HG03097 (cell line): Measurements from ENCODE around the gene SIDT1.

ENCODE experiments used
- ATAC-seq: cut with Tn5 transposase; IDR thresholded peaks from one replicate; pipeline ENCODE4 v1.9.1; 2021; ENCODE audit not compliant: unreplicated experiment, low FRiP score

The SIDT1 gene

DNA sequence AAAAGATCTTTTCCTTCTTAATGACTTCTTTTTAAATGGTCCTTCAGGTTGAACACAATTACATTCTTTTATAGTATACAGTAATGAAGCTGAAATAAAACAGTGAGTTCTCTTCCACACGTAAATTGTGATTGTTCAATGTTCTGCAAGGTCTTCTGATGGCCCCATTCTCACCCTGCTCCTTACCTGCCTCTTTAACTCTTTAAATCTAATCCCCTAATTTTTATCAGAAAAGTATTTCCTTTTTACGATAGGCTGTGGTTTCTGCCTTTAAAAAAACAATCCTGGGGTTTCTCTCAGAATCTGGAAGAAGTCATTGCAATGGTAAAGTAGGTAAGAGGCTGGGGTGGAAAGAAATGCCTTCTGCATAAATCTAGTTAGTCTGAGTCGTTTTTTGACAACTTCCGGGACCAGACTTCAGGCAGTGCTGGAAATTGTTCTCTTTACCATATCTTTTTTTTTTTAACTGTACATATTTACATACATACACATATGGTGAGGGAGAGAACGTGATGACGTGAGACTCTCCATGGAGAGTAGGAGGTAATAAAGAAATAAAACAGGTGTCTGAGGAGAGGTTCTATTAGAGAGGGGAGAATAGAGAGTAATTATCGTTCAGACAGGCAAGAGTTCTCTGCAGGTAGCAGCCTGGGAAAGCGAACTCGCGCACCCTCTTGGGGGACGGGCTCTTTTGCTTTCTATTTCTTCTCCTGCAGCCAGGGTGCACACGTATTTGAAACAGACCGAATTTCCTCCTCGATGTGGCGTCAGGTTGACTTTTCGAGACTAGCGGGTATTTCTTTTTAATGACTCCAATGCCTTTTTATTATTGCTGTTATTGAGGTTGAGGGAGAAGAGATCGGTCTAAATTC lies at the start of gene SIDT1:
TSS of gene SIDT1 (plus strand) at position 730 of the 872 bp plus-strand sequence. CDS start 467 bp downstream, outside the sequence.
- peak; percentile 62 for ATAC-seq

DNA sequence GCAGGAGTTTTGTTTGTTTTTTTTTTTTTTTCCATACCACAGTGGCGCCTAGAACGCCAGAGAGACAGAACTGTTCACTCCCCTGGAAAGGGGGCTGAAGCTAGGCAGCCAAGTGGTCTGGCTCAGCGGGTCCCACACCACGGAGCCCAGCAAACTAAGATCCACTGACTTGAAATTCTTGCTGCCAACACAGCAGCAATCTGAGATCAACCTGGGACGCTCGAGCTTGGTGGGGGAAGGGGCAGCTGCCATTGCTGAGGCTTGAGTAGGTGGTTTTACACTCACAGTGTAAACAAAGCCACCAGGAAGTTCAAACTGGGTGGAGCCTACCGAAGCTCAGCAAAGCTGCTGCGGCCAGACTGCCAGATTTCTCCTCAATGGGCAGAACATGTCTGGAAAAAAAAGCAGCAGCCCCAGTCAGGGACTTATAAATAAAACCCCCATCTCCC lies 47.2 kb upstream of the SIDT1 start:
- ATAC-seq = no peak

DNA sequence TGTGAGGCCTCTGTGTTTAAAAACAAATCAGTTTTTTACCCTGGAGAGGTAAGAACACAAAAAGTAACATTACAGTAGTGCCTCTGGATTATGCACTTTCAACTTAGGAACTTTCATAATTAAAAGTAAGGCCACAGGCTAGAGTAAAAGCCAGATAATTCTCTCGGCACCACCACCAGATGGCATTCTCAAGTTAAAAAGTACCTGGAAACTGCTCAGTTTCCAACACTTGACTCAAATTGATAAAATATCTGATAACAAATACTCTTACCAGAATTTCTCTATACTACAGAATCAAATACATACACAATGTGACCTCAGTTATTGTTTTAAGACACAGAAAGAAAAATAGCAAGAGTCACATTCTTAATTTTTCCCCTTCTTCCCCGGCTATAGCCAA lies 37.3 kb upstream of the SIDT1 start:
- ATAC-seq = no peak

DNA sequence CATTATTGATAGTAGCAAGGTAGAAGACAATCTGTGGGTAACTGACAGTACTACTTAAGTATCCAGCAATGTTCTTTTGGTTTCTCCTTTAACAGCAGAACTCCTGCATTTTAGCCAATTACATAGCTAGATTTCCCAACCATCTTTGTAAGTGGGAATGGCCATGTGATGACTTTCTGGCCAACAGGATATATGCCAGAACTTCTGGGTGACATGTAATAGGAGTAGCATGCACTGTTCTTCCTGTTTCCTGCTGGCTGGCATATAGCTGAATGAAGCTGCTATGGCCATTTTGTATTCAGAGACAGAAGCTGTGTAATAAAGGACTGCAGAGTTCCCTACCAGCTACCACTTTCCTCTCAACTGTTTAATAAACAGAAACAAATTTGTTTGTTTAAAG lies 35.4 kb upstream of the SIDT1 start:
- ATAC-seq = no peak

DNA sequence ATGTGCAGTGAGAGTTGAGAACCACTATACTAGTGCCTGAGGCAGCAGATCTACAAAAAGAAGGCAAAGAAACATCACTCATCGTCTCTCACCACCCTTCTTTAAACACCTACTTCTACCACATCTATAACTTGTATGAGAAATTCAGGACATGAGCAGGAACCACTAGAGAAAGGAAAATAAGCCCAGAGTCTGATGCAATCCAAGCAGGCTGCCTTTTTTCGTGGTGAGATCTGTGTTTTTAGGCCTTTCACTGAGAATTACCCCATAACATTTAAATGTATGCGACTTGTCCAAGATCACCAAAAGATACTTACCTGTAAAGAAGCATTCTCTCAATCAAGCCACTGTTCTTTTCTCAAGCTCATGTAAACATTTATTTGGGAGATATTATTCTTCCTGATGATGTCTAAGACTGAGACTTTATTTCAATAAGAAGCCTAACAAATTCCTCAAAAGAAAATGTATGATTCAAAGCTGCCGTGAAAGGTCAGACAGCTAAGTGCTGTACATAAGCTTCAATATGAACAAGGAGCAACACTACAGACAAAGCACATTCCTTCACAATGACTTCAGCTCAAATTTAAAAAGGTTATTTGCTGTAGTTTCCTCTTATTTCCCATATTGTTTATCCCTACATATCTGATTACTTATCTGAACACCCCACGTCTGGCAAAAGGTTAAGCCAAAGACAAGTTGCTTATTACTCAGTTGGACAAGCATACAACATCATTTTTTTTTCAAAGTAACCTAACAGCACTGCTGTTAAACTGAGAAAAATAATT lies 33.9 kb upstream of the SIDT1 start:
- no peak for ATAC-seq

DNA sequence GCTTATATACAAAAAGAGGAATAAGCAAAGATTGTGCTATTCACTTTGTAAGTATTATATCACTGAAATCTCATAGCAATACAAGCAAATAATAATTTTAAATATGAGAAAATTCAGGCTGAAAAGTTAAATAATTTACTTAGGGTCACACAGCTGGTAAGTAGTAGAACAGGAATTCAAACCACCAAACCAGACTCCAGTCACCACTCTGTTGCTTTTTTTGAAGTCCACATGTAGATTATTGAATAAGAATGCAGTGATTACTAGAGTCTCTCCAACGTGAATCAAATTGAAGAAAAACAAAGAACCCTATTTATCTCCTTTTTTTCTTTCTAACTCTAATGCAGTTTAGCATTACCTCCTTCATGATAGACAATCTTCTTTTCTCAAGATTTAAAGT lies 33.3 kb upstream of the SIDT1 start:
- ATAC-seq = no peak

DNA sequence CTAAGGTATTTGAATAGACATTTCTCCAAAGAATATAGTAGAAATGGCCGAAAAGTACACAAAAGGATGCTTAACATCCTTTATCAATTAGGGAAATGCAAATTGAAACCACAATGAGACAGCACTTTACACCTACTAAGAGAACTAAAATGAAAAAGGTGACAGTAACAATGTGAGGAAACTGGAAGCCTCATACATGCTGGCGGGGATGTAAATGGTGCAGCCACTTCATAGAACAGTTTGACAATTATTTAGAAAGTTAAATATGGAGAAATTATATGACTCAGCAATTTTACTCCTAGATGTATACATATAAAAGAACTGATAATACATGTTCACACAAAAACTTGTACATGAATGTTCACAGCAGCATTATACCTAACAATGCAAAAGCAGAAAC lies 30.8 kb upstream of the SIDT1 start:
- no peak for ATAC-seq

DNA sequence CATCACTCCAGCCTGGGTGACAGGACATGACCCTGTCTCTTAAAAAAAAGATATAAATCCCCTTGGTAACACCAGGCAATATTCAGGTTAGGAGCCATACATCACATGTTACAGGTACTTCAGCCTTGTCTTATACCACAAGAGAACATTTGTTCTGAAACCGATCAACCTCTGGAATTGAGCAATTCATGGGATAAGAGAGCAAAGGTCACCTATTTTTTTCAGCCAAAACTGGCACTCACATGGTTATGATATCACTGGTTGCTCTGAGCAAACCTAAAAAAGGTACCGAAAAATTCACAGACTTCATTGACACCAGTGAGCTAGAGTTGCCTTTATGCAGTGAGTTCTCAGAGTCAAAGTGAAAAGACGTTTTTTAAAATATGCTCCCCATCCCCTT lies 26.5 kb upstream of the SIDT1 start:
- no peak for ATAC-seq

DNA sequence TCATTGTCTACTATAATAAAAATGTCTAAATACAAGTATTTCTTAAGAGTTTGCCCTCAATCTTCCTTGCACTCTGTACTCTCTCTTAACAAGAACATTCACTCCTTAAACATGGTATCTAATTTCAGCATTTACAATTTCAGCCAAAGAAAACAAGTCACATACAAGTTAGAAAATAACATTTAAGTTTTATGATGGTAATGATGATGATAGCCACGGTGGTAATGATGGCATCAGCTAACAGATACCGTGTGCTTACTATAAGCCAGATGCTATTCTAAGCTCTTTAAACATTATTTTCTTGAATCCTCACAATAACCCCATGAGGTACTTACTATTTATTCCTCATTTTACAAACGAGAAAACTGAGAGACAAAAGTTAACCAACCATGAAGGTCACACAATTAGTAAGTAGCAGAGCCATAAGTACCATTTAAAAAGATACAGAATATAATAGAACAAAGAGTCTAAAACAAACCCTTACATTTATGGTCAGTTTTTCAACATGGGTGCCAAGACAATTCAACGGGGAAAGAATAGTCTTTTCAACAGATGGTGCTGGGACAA lies 24.8 kb upstream of the SIDT1 start:
- ATAC-seq = no peak

DNA sequence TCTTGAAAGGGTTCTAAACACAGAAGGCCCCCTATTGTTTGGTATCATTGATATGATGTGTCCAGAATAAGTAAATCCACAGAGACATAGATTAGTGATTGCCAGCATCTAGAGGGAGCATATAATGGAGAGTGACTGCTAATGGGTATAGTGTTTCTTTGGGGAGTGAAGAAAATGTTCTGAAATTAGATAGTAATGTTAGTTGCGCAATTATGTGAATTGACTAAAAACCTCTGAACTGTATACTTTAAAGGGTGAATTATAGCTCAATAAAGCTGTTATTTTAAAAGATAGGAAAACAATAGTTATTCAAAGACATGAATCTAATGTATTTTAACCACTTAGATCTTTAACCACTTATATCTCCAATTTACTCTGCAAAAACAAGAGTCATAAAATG lies 23.4 kb upstream of the SIDT1 start:
- no peak for ATAC-seq

DNA sequence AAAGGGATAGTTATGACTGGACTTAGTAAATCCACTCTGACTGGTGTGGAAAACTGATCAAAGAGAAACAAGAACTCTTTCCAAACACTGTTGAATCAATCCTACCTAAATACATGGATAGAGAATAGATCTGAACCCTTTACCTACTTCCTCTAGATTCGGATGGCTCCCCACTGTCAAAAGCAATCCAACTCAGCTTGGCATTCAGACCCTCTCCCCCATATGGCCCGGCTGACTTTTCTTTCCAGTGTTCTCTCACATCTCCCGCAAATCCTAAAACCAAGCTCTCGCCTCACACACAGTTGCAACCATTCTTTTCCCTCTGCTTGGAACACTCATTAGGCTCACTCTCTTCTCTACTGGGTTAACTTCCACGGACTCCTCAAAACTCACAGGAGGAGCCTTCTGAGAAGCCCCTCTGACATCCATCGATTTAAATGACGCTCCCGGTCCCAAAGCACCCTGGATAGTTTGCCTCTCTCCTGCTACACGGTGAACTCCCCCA lies 18.0 kb upstream of the SIDT1 start:
- peak; percentile 2 for ATAC-seq

DNA sequence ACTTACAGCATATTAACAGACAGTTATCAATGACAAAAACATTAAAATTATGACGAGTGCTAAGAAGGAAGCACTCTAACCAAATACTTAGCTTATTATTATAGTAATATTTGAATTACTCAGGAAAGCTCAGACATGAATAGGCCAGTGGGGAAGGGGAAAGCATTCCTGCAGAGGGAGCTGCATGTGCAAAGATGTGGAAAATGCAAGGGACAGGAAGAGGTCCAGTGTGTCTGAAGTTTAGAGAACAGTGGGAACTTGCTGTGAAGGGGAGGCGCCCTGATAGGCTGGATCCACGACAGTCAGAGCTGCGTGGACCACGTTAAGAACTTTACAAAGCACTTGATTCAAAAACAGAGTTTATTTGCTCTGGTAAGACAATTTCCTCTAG lies 16.2 kb upstream of the SIDT1 start:
- no peak for ATAC-seq

DNA sequence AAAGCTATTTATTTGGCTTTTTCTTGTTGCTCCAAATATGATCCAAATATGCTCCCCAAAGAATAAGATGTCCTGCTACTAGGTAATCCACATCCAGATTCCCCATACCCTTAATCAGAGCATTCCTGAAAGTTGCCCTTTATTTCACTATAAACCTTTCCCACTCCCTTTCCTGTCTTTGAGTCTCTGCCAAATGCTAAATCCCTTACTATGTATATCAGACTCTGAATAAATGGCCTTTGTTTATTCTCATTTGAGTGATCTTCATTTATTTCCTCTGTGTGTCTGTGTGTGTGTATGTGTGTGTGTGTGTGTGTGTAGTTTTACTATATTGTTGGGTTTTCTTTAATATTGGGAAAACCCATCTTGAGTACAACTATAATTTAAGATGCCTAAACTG lies 10.4 kb upstream of the SIDT1 start:
- no peak for ATAC-seq

DNA sequence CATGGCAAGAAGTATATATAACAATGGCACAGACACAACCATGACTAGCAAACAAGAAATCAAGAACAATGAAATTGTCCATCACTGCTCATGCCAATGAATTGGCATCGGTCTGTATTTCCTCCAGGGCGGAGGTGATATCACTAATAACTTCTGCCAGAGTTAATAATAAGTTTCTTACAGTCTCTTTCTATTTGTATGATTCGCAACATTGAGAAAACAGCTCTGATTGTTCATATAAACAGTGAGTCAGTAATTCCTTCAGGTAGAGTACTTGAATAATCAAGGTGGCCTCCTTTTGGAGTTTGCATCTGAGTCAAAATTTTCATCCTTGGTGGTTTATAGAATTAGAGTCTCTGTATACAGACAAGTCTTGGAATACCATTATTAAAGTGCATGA lies 9.1 kb upstream of the SIDT1 start:
- no peak for ATAC-seq

DNA sequence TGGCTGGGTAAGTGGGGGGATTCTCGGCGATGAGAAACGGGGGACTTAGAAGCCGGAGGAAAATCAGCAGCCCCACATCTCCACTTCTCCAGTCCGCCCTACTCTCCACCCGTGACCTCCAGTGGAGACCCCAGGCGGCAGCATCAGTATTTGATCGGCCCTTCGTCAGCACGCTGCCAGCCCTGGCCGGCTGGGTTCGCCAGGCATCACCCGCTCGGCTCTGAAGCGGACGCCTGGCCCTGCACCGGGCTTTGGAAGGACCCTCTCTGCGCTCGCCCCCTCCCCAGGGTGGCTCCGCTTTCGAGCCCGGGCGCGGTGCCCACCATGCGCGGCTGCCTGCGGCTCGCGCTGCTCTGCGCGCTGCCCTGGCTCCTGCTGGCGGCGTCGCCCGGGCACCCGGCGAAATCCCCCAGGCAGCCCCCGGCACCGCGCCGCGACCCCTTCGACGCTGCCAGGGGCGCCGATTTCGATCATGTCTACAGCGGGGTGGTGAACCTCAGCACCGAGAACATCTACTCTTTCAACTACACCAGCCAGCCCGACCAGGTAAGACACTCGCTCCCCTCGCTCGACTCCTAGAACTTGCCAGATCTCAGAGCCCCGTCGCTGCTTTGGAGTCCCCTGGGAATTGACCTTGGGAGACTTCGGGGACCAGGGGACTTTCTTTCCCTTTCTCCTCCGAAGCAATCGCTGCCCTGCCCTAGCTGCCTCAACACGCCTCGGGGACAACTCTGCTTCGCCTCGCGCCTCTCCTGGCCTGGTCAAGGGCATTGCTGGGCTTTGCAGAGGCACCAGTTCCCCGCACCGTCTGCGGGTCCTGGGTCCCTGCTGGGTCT lies 561 bp downstream of the SIDT1 start:
- peak; percentile 35 for ATAC-seq

DNA sequence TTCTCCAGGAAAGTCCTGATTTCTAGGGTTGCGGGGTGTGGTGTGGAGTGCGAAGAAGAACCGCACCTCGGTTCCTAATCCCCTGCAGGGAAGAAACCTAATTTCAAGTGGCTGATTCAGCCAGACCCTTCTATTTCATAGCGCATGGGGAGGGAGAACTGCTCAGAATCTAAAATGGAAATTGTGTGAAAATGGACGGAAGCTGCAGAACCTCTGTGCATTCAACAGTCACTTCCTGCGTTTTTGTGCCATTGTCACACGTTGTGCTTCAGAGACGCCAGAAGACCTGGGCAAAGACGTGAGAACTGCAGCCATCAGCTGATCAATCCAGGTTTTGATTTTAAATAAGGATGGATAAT lies 1.2 kb downstream of the SIDT1 start:
- peak; percentile 12 for ATAC-seq

DNA sequence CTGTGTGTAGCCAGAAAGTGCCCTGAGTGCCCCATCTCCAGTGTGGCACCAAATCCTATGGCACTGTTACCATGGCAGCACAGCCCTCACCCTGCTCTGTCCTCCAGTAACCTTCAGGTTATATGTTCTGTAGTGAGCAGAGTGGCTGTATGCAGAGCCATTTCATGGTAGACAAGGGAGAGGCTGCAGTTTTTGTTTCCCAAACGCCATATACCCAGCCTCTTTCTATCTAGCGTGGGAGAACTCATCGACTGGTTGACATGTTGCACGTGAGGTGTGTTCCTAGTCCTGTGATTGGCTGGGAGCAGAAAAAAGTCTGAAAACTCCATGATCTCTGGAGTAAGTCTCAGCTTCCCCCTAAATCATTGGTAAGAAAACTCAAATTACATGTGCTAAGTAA lies 2.0 kb downstream of the SIDT1 start:
- no peak for ATAC-seq

DNA sequence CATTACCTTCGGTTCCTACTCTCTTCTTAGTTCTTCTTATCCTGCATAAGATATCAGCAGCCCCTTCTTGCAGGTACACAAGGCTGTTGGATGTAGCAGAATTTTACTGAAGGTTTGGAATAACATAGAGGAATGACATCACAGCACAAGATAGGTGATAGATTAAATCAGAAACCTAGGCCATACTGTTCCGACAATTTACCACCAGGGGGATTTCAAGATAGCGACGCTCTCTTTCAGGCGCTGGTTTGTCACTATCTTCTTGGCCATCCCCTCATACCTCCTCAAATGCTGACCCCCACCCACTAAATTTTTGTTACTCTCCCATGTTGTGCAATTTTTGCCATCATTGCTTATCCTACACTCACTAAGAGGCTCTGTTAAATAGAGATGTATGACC lies 3.5 kb downstream of the SIDT1 start:
- ATAC-seq = no peak

DNA sequence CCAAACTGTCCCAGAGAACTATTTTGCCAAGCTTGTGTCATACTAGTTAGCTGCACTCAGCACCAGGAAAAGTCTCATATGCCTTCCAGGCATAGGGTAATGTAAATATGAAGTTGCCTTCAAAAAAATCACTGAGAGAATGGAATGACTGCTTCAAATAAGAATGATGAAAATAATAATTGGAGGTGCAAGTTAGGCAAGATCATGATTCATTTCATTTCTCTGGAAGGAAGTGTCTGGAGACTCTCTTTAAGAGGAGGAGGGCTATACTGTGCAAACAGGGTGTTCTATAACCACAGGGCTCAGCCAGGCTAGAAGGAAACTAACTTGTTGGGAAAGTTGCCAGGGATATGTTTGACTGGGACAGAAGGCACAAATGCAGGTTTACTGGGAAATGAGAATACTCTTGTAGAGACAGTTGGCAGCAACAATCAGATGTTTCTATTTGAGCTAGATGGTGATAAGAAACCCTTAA lies 4.3 kb downstream of the SIDT1 start:
- ATAC-seq = no peak

DNA sequence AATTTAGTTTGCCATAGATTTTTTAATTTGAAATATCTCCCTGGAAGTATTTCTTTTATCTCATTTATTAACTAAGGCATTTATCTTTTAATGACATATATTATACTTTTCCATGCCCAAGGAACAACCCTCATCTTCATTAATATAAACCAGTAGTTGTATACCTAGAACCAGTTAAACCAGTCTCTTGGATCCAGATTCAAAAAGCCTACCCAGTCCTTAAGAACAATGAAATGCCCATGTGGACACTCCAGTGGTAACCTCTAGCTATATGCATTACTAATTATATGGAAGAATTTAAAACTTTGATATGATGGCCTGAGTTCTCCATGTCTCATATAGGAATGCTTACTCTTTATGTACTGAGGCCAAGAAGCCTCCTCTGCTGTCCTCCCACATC lies 4.8 kb downstream of the SIDT1 start:
- ATAC-seq = no peak
